ENCODE data around the gene CD4. TPM values are rescaled to one million over a fixed set of nuclear protein-coding genes. Genes with fewer than 3 reads are reported as not detected.

The CD4 gene
- total and polyA plus RNA-seq, 2 donors (not counting 1 experiment from before 2014, with no cell fraction given): 27.2 to 152 TPM

GRCh38 chr12:6840330-6840729, 51.0 kb downstream of the CD4 start:
- Histone ChIP-seq H3K4me1 (ENCODE audit: control insufficient read depth, extremely low read depth, insufficient read depth, low read length) (no peaks in the 10 kb centered on the region), H3K79me2 (ENCODE audit: control insufficient read depth, insufficient read depth, low read length) (no peaks in the 10 kb centered on the region), H3K9ac (ENCODE audit: insufficient read depth, low read length) (no peak overlapping the region), H3K27ac (ENCODE audit: insufficient read depth, low read length) (no peak overlapping the region), H3K4me3 (replicated peaks in 1 of 4; ENCODE audit: control extremely low read depth in 1 of 4, insufficient read depth in 1 of 4, low read depth in 3 of 4, low read length in 4 of 4) (no peak overlapping the region), H4K20me1 (ENCODE audit: control insufficient read depth, extremely low read depth, insufficient read depth, low read length) (no peaks in the 10 kb centered on the region), H3K36me3 (ENCODE audit: control insufficient read depth, insufficient read depth, low read length) (peaks cover 30% of the 10 kb centered on the region), H2AFZ (ENCODE audit: low read length) (no peak overlapping the region), H3K9me3 (ENCODE audit: control insufficient read depth, insufficient read depth, low read depth, low read length) (no peaks in the 10 kb centered on the region), H3K4me2 (ENCODE audit: extremely low read depth, insufficient read depth, low read length) (no peak overlapping the region), H3K27me3 (ENCODE audit: control insufficient read depth, insufficient read depth, low read length) (no peaks in the 10 kb centered on the region)
- TF ChIP-seq EZH2 (IDR thresholded peaks at IDR 0.05; ENCODE audit: low read length, missing control alignments) (no peak), CTCF (conservative IDR thresholded peaks at IDR 0.05 in 1 of 2, IDR thresholded peaks at IDR 0.05 in 1 of 2; ENCODE audit: low read depth in 1 of 2, low read length in 2 of 2) (no peak)
- no peak for DNase-seq (ENCODE audit: low read depth in 2 of 2)

GRCh38 chr12:6840761-6841515, 51.6 kb downstream of the CD4 start, which contains the start of gene GNB3:
GNB3 (plus strand) TSS chr12:6840925; CDS start chr12:6841288, 363 bp downstream.
- H3K36me3 ChIP-seq (ENCODE audit: control insufficient read depth, insufficient read depth, low read length): peaks cover 36% of the 10 kb centered on the region
- no peaks in the 10 kb centered on the region for H3K4me1 ChIP-seq (ENCODE audit: control insufficient read depth, extremely low read depth, insufficient read depth, low read length)
- no peaks in the 10 kb centered on the region for H4K20me1 ChIP-seq (ENCODE audit: control insufficient read depth, extremely low read depth, insufficient read depth, low read length)
- H3K4me3 ChIP-seq (replicated peaks in 1 of 4; ENCODE audit: control extremely low read depth in 1 of 4, insufficient read depth in 1 of 4, low read depth in 3 of 4, low read length in 4 of 4): no peak within 1 kb of the TSS
- no peak within 1 kb of the TSS for H3K9ac ChIP-seq (ENCODE audit: insufficient read depth, low read length)
- no peak within 1 kb of the TSS for H2AFZ ChIP-seq (ENCODE audit: low read length)
- no peaks in the 10 kb centered on the region for H3K79me2 ChIP-seq (ENCODE audit: control insufficient read depth, insufficient read depth, low read length)
- no peak for DNase-seq (ENCODE audit: low read depth in 2 of 2)
- no peak within 1 kb of the TSS for H3K27ac ChIP-seq (ENCODE audit: insufficient read depth, low read length)
- H3K27me3 ChIP-seq (ENCODE audit: control insufficient read depth, insufficient read depth, low read length): no peaks in the 10 kb centered on the region
- H3K4me2 ChIP-seq (ENCODE audit: extremely low read depth, insufficient read depth, low read length): no peak within 1 kb of the TSS
- TF ChIP-seq EZH2 (IDR thresholded peaks at IDR 0.05; ENCODE audit: low read length, missing control alignments): no peak
- no peak for TF ChIP-seq CTCF (conservative IDR thresholded peaks at IDR 0.05 in 1 of 2, IDR thresholded peaks at IDR 0.05 in 1 of 2; ENCODE audit: low read depth in 1 of 2, low read length in 2 of 2)
- H3K9me3 ChIP-seq (ENCODE audit: control insufficient read depth, insufficient read depth, low read depth, low read length): no peaks in the 10 kb centered on the region

GRCh38 chr12:6842075-6842474, 52.7 kb downstream of the CD4 start:
- H3K79me2 ChIP-seq (ENCODE audit: control insufficient read depth, insufficient read depth, low read length): no peaks in the 10 kb centered on the region
- H2AFZ ChIP-seq (ENCODE audit: low read length): no peak overlapping the region
- peaks cover 41% of the 10 kb centered on the region for H3K36me3 ChIP-seq (ENCODE audit: control insufficient read depth, insufficient read depth, low read length)
- no peaks in the 10 kb centered on the region for H3K27me3 ChIP-seq (ENCODE audit: control insufficient read depth, insufficient read depth, low read length)
- no peak overlapping the region for H3K27ac ChIP-seq (ENCODE audit: insufficient read depth, low read length)
- no peak for TF ChIP-seq EZH2 (IDR thresholded peaks at IDR 0.05; ENCODE audit: low read length, missing control alignments)
- TF ChIP-seq CTCF (conservative IDR thresholded peaks at IDR 0.05 in 1 of 2, IDR thresholded peaks at IDR 0.05 in 1 of 2; ENCODE audit: low read depth in 1 of 2, low read length in 2 of 2): no peak
- DNase-seq (ENCODE audit: low read depth in 2 of 2): no peak
- H3K4me1 ChIP-seq (ENCODE audit: control insufficient read depth, extremely low read depth, insufficient read depth, low read length): no peaks in the 10 kb centered on the region
- no peak overlapping the region for H3K4me2 ChIP-seq (ENCODE audit: extremely low read depth, insufficient read depth, low read length)
- no peaks in the 10 kb centered on the region for H4K20me1 ChIP-seq (ENCODE audit: control insufficient read depth, extremely low read depth, insufficient read depth, low read length)
- H3K9me3 ChIP-seq (ENCODE audit: control insufficient read depth, insufficient read depth, low read depth, low read length): no peaks in the 10 kb centered on the region
- no peak overlapping the region for H3K9ac ChIP-seq (ENCODE audit: insufficient read depth, low read length)
- H3K4me3 ChIP-seq (replicated peaks in 1 of 4; ENCODE audit: control extremely low read depth in 1 of 4, insufficient read depth in 1 of 4, low read depth in 3 of 4, low read length in 4 of 4): no peak overlapping the region

All from fibroblast of lung (primary cell).